Fibroblast of mammary gland (primary cell): ENCODE results near the gene CD28.

Experiments used
- DNase-seq: peaks from one replicate; pipeline ENCODE4 v3.0.0-alpha.2; 2010; ENCODE audit warnings: low read depth
- H3K4me3 ChIP-seq: 2 replicates; pipeline ENCODE4 v1.5.1; 2011; ENCODE audit warnings: low read depth, mild to moderate bottlenecking, low read length, moderate library complexity; ENCODE audit not compliant: control insufficient read depth
- CTCF ChIP-seq: conservative IDR thresholded peaks from 2 replicates; pipeline ENCODE4 v1.5.1; 2011; ENCODE audit warnings: low read depth, low read length, inconsistent platforms; ENCODE audit not compliant: control insufficient read depth, insufficient read depth

The CD28 gene

GRCh38 chr2:203673933-203674332 lies 32.5 kb upstream of the CD28 start:
- peak; percentile 78 for DNase-seq
- no peak overlapping the region for H3K4me3 ChIP-seq
- TF ChIP-seq CTCF: no peak

GRCh38 chr2:203675086-203675485 lies 31.4 kb upstream of the CD28 start:
- no peak for TF ChIP-seq CTCF
- peak; percentile 61 for DNase-seq
- no peak overlapping the region for H3K4me3 ChIP-seq

DNA sequence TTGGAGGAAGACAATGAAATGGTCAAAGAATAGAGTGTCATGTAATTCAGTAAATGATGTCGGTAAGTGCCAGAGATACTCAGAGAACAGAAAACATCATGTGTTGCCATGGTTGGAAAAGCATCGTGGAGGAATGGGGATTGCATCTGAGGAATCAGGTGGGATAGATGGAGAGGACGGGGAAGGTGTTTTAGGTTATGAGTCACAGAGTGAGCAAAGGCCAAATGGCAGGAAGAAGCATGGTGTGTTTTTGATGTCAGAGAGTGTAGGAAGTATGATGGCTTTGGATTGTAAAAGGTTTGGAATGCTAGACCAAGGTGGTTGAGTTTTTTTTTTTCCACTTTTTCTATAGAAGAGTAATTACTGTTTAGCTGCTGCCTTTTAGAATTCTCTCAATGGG lies 27.5 kb upstream of the CD28 start:
- H3K4me3 ChIP-seq: no peak overlapping the region
- no peak for TF ChIP-seq CTCF
- no peak for DNase-seq

- no peak overlapping the region for H3K4me3 ChIP-seq
- no peak for TF ChIP-seq CTCF
- no peak for DNase-seq
These were observed 27.0 kb upstream of the CD28 start for GRCh38 chr2:203679401-203679800.

- peak; percentile 42 for DNase-seq
- H3K4me3 ChIP-seq: no peak overlapping the region
- TF ChIP-seq CTCF: no peak
These were observed 24.5 kb upstream of the CD28 start for GRCh38 chr2:203681978-203682377.

- DNase-seq: peak; percentile 90
- H3K4me3 ChIP-seq: no peak overlapping the region
- no peak for TF ChIP-seq CTCF
These were observed 23.7 kb upstream of the CD28 start for GRCh38 chr2:203682688-203683130.

GRCh38 chr2:203683421-203683820 lies 23.0 kb upstream of the CD28 start:
- TF ChIP-seq CTCF: no peak
- DNase-seq: no peak
- no peak overlapping the region for H3K4me3 ChIP-seq
